ENCODE results near the gene ZNF622. TPM values are rescaled to one million over a fixed set of nuclear protein-coding genes. Genes with fewer than 3 reads are reported as not detected.

ZNF622 gene
- total RNA-seq, 4 donors from 2014 or later, result 21.1 to 27.3 (median 25.5) TPM

- H3K36me3 ChIP-seq, result no peaks in the 10 kb centered on the region
- H3K4me1 ChIP-seq, result no peaks in the 10 kb centered on the region
- no peaks in the 10 kb centered on the region for H3K27me3 ChIP-seq
- no peak for DNase-seq (ENCODE audit: low spot score in 2 of 2)
- TF ChIP-seq, protein P1, sequence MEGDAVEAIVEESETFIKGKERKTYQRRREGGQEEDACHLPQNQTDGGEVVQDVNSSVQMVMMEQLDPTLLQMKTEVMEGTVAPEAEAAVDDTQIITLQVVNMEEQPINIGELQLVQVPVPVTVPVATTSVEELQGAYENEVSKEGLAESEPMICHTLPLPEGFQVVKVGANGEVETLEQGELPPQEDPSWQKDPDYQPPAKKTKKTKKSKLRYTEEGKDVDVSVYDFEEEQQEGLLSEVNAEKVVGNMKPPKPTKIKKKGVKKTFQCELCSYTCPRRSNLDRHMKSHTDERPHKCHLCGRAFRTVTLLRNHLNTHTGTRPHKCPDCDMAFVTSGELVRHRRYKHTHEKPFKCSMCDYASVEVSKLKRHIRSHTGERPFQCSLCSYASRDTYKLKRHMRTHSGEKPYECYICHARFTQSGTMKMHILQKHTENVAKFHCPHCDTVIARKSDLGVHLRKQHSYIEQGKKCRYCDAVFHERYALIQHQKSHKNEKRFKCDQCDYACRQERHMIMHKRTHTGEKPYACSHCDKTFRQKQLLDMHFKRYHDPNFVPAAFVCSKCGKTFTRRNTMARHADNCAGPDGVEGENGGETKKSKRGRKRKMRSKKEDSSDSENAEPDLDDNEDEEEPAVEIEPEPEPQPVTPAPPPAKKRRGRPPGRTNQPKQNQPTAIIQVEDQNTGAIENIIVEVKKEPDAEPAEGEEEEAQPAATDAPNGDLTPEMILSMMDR (IDR thresholded peaks at IDR 0.05), result no peak
- TF ChIP-seq POLR2A (IDR thresholded peaks at IDR 0.05) (no peak), EP300 (IDR thresholded peaks at IDR 0.05) (no peak), POLR2AphosphoS5 (IDR thresholded peaks at IDR 0.05) (no peak)
- no peak overlapping the region for H3K4me3 ChIP-seq
- H3K9me3 ChIP-seq, result no peaks in the 10 kb centered on the region
- H3K27ac ChIP-seq, result no peak overlapping the region
- WGBS, result 63% methylated on average over 9 of the region's 9 CpGs
Observed at GRCh38 chr5:16411235-16411634, 54.4 kb downstream of the ZNF622 start.

DNA sequence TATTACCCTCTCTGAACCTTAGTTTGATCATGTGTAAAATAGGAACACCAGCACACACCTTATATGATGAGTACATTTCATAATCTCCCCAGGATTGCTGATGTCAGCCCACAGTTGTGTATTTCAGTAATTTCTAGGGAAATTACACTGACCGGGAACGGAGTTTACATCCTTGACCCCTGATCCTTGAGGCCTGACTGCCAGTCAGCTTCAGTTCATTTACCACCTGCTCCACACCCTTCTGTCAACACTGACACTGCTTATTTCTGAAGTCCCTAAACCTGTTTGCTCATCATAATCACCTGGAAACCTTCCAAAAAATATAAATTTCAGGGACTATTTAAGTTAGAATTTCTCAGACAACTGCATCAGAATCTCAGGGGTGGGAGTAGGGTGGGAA lies 55.3 kb downstream of the ZNF622 start:
- no peaks in the 10 kb centered on the region for H3K27me3 ChIP-seq

GRCh38 chr5:16406630-16407029 lies 59.0 kb downstream of the ZNF622 start:
- Histone ChIP-seq H3K4me3 (no peak overlapping the region), H3K27ac (no peak overlapping the region), H3K4me1 (no peaks in the 10 kb centered on the region), H3K9me3 (no peaks in the 10 kb centered on the region), H3K27me3 (no peaks in the 10 kb centered on the region), H3K36me3 (no peaks in the 10 kb centered on the region)
- WGBS, result 87% methylated on average over 1 of the region's 1 CpG
- DNase-seq (ENCODE audit: low spot score in 2 of 2), result no peak
- no peak for TF ChIP-seq POLR2AphosphoS5 (IDR thresholded peaks at IDR 0.05)
- TF ChIP-seq, protein P1 (IDR thresholded peaks at IDR 0.05), result no peak
- TF ChIP-seq POLR2A (IDR thresholded peaks at IDR 0.05), result no peak
- TF ChIP-seq EP300 (IDR thresholded peaks at IDR 0.05), result no peak

More for the DNA sequence above, 55.3 kb downstream of the ZNF622 start:
- DNase-seq (ENCODE audit: low spot score in 2 of 2), result no peak
- Histone ChIP-seq H3K36me3 (no peaks in the 10 kb centered on the region), H3K27ac (no peak overlapping the region), H3K4me1 (no peaks in the 10 kb centered on the region), H3K4me3 (no peak overlapping the region), H3K9me3 (no peaks in the 10 kb centered on the region)
- WGBS, result 72% methylated on average over 2 of the region's 2 CpGs
- TF ChIP-seq, protein P1 (IDR thresholded peaks at IDR 0.05), result no peak
- no peak for TF ChIP-seq POLR2AphosphoS5 (IDR thresholded peaks at IDR 0.05)
- TF ChIP-seq POLR2A (IDR thresholded peaks at IDR 0.05), result no peak
- no peak for TF ChIP-seq EP300 (IDR thresholded peaks at IDR 0.05)

DNA sequence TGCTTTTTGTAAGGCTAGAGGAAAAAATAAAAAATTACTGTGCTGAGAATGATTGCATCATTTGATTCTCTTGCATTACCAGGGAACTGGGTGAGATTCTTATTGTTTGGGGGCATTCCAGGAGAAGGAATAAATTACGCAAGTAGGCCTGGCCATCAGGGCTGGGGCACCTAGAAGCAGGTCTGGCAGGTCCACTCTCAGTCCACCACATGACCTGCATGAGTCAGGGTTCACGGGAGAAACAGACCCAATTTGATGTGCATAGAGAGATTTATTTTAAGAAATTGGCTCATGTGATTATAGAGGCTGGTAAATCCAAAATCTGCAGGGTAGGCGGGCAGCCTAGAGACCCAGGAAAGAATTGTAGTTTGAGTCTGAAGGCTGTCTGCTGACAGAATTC lies 59.6 kb downstream of the ZNF622 start:
- H3K36me3 ChIP-seq, result no peaks in the 10 kb centered on the region
- H3K4me3 ChIP-seq, result no peak overlapping the region
- H3K4me1 ChIP-seq, result no peaks in the 10 kb centered on the region
- WGBS, result 88% methylated on average over 3 of the region's 3 CpGs
- TF ChIP-seq POLR2A (IDR thresholded peaks at IDR 0.05) (no peak), EP300 (IDR thresholded peaks at IDR 0.05) (no peak), POLR2AphosphoS5 (IDR thresholded peaks at IDR 0.05) (no peak)
- TF ChIP-seq, protein P1 (IDR thresholded peaks at IDR 0.05), result no peak
- H3K27ac ChIP-seq, result no peak overlapping the region
- no peak for DNase-seq (ENCODE audit: low spot score in 2 of 2)
- no peaks in the 10 kb centered on the region for H3K9me3 ChIP-seq
- no peaks in the 10 kb centered on the region for H3K27me3 ChIP-seq

Other genes with a start within 250 kb of the ZNF622 start
- 10 to 100 TPM; 24.7 to 47.3 (median 31.4) TPM for gene RETREG1, start 151.2 kb upstream of the ZNF622 start, total RNA-seq